Liver (tissue), 9 donors: Measurements from ENCODE around the gene BAIAP3. TPM values are rescaled to one million over a fixed set of nuclear protein-coding genes. Genes with fewer than 3 reads are reported as not detected.
"Not testable (repeated sequence)": the region's sequence is repeated elsewhere in the genome, so short reads cannot be mapped to it uniquely, and the experiment has no call there.

Source experiments
- DNase-seq: peaks from one replicate; pipeline ENCODE4 v3.0.0-alpha.2; 2017; ENCODE audit warnings: low spot score
- H3K27ac ChIP-seq, 2 donors: one replicate each; pipeline ENCODE4 v1.7.0; 2013; ENCODE audit warnings: inconsistent platforms in 2 of 2, low read length in 2 of 2, control low read depth in 1 of 2, low read depth in 1 of 2, mild to moderate bottlenecking in 1 of 2
- H3K27me3 ChIP-seq, 4 donors: one replicate each; pipeline versions ENCODE4 v1.6.1 to v1.7.0; 2013; ENCODE audit warnings: low read length in 3 of 4, inconsistent platforms in 1 of 4, mild to moderate bottlenecking in 1 of 4, moderate library complexity in 1 of 4; ENCODE audit not compliant: control insufficient read depth in 4 of 4, insufficient read depth in 4 of 4
- H3K36me3 ChIP-seq, 4 donors: one replicate each; pipeline versions ENCODE4 v1.6.1 to v1.7.0; 2013; ENCODE audit warnings: low read length in 3 of 4, mild to moderate bottlenecking in 3 of 4, low read depth in 1 of 4, moderate library complexity in 1 of 4; ENCODE audit not compliant: control insufficient read depth in 4 of 4, insufficient read depth in 3 of 4
- H3K4me1 ChIP-seq, 4 donors: one replicate each; pipeline versions ENCODE4 v1.6.1 to v1.7.0; 2013; ENCODE audit warnings: low read length in 3 of 4, mild to moderate bottlenecking in 3 of 4, moderate library complexity in 1 of 4; ENCODE audit not compliant: control insufficient read depth in 4 of 4, insufficient read depth in 4 of 4
- H3K4me3 ChIP-seq, 3 donors: one replicate each; pipeline versions ENCODE4 v1.6.1 to v1.7.0; 2013; ENCODE audit warnings: low read length in 3 of 3, control low read depth in 1 of 3, low read depth in 1 of 3, mild to moderate bottlenecking in 1 of 3
- H3K9ac ChIP-seq, 2 donors: one replicate each; pipeline ENCODE4 v1.7.0; 2013; ENCODE audit warnings: low read length in 2 of 2, mild to moderate bottlenecking in 2 of 2, moderate library complexity in 2 of 2, control low read depth in 1 of 2, low read depth in 1 of 2
- H3K9me3 ChIP-seq, 4 donors: one replicate each; pipeline versions ENCODE4 v1.6.1 to v1.7.0; 2013; ENCODE audit warnings: low read length in 3 of 4; ENCODE audit not compliant: control insufficient read depth in 4 of 4
- EGR1 ChIP-seq, 2 donors: IDR thresholded peaks; 2 replicates each; pipeline ENCODE4 v1.6.1; 2016 to 2018; ENCODE audit warnings: antibody characterized with exemption in 2 of 2, low read depth in 2 of 2
- GABPA ChIP-seq, 2 donors: IDR thresholded peaks in 1 of 2; conservative IDR thresholded peaks in 1 of 2; 2 replicates each; pipeline ENCODE4 v1.6.1; 2016; ENCODE audit warnings: antibody characterized with exemption in 2 of 2, mild to moderate bottlenecking in 1 of 2, moderate library complexity in 1 of 2
- HNF4A ChIP-seq, 2 donors: conservative IDR thresholded peaks; 2 replicates each; pipeline ENCODE4 v1.6.1; 2016; ENCODE audit warnings: antibody characterized with exemption in 2 of 2, mild to moderate bottlenecking in 2 of 2
- JUND ChIP-seq, 2 donors: IDR thresholded peaks; 2 replicates each; pipeline ENCODE4 v1.6.1; 2016; ENCODE audit warnings: antibody characterized with exemption in 2 of 2
- NR2F2 ChIP-seq: IDR thresholded peaks from 2 replicates; pipeline ENCODE4 v1.6.1; 2016; ENCODE audit warnings: antibody characterized with exemption
- RAD21 ChIP-seq, 2 donors: IDR thresholded peaks; 2 replicates each; pipeline ENCODE4 v1.6.1; 2016; ENCODE audit warnings: antibody characterized with exemption in 2 of 2, mild to moderate bottlenecking in 2 of 2
- RXRA ChIP-seq, 2 donors: IDR thresholded peaks; 2 replicates each; pipeline ENCODE4 v1.6.1; 2017 to 2018; ENCODE audit warnings: antibody characterized with exemption in 2 of 2, mild to moderate bottlenecking in 1 of 2
- SP1 ChIP-seq: IDR thresholded peaks from 2 replicates; pipeline ENCODE4 v1.6.1; 2018; ENCODE audit warnings: antibody characterized with exemption, mild to moderate bottlenecking
- TAF1 ChIP-seq: conservative IDR thresholded peaks from 2 replicates; pipeline ENCODE4 v1.6.1; 2016; ENCODE audit warnings: antibody characterized with exemption, mild to moderate bottlenecking
- YY1 ChIP-seq: IDR thresholded peaks from 2 replicates; pipeline ENCODE4 v1.6.1; 2016; ENCODE audit warnings: antibody characterized with exemption, mild to moderate bottlenecking
- WGBS: extraction: QIAGEN DNeasy Blood & Tissue Kit; methylation state at CpG from one replicate; pipeline ENCODE4 v1.1.7; 2013; 5-methylcytosine and 5-hydroxymethylcytosine counted together
- polyA plus RNA-seq, 2 donors: library from polyadenylated mRNA; stranded (reverse) in 1 of 2; unstranded in 1 of 2; fragments of 200-250 nt in 1 of 2; fragments of >200 nt in 1 of 2; fragmentation: Nextera tagmentation in 1 of 2; extraction: Ambion mirVana in 1 of 2; gene quantifications; one replicate each; pipeline versions ENCODE4 v1.2.1 to v1.2.3, GENCODE V29; 2013 to 2015
- total RNA-seq, 2 donors: library from RNA; depleted of rRNA; stranded (reverse); fragments of >200 nt; gene quantifications; one replicate each; pipeline ENCODE4 v1.2.3, GENCODE V29; 2014
- TF ChIP-seq, protein P1 (sequence below): IDR thresholded peaks from 2 replicates; pipeline ENCODE4 v1.6.1; 2016; ENCODE audit warnings: antibody characterized with exemption
- TF ChIP-seq, protein P2 (sequence below): fragments of 150-350 bp; IDR thresholded peaks from 2 replicates; pipeline ENCODE4 v1.5.1; 2017; ENCODE audit warnings: improper control_type of control experiment, low read depth, low read length; ENCODE audit not compliant: missing input control
- donor health status: healthy.
- donor health status: healthy.
- donor health status: healthy.
- donor health status: healthy.
- donor health status: healthy.

Gene BAIAP3
- total and polyA plus RNA-seq, 4 donors = 1.6 to 3.8 (median 2.6) TPM

DNA sequence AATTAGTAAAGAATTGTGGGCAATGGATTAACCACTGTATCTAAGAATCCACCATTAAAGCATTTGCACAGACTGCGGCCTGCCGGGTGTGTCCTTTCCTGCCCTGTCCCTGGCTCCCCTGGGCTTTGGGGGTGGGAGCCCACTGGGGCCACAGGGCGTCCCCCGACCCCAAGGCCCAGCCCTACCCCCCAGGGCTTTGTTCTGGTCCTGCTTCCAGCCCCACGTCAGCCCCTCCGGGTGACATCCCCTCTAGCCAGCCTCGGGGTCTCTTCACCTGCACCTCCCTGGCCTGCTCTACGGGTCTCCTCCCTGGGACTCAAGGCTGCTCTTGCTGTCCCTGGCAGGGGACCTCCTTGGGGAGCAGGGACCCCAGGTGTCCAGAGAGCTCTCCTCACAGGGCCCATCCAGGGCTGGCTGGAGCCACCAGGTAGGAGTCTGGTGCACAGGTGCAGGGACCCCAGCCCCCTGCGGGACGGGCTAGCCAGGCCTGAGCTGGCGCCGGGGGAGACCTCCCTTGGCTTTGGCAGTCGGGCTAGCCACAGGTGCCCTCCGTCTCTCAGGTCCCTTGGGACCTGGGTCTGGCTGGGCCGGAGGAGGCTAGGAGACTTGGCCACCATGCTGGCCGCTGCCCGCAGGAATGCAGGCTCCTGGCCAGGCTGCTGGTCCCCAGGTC is 6.4 kb upstream of the BAIAP3 start:
- no peak overlapping the region for H3K4me3 ChIP-seq
- H3K36me3 ChIP-seq = peaks cover 4 to 26% (median 10%) of the 10 kb centered on the region in 4 donors
- TF ChIP-seq, protein P1, sequence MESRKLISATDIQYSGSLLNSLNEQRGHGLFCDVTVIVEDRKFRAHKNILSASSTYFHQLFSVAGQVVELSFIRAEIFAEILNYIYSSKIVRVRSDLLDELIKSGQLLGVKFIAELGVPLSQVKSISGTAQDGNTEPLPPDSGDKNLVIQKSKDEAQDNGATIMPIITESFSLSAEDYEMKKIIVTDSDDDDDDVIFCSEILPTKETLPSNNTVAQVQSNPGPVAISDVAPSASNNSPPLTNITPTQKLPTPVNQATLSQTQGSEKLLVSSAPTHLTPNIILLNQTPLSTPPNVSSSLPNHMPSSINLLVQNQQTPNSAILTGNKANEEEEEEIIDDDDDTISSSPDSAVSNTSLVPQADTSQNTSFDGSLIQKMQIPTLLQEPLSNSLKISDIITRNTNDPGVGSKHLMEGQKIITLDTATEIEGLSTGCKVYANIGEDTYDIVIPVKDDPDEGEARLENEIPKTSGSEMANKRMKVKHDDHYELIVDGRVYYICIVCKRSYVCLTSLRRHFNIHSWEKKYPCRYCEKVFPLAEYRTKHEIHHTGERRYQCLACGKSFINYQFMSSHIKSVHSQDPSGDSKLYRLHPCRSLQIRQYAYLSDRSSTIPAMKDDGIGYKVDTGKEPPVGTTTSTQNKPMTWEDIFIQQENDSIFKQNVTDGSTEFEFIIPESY = no peak
- TF ChIP-seq, protein P2, sequence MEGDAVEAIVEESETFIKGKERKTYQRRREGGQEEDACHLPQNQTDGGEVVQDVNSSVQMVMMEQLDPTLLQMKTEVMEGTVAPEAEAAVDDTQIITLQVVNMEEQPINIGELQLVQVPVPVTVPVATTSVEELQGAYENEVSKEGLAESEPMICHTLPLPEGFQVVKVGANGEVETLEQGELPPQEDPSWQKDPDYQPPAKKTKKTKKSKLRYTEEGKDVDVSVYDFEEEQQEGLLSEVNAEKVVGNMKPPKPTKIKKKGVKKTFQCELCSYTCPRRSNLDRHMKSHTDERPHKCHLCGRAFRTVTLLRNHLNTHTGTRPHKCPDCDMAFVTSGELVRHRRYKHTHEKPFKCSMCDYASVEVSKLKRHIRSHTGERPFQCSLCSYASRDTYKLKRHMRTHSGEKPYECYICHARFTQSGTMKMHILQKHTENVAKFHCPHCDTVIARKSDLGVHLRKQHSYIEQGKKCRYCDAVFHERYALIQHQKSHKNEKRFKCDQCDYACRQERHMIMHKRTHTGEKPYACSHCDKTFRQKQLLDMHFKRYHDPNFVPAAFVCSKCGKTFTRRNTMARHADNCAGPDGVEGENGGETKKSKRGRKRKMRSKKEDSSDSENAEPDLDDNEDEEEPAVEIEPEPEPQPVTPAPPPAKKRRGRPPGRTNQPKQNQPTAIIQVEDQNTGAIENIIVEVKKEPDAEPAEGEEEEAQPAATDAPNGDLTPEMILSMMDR = no peak
- no peak for TF ChIP-seq GABPA (IDR thresholded peaks at IDR 0.05 in 1 of 2, conservative IDR thresholded peaks at IDR 0.05 in 1 of 2)
- TF ChIP-seq JUND (IDR thresholded peaks at IDR 0.05) = no peak
- TF ChIP-seq RXRA (IDR thresholded peaks at IDR 0.05) = no peak
- TF ChIP-seq TAF1 = no peak
- no peaks in the 10 kb centered on the region for H3K27me3 ChIP-seq
- DNase-seq = no peak
- H3K27ac ChIP-seq = no peak overlapping the region
- H3K9ac ChIP-seq = no peak overlapping the region
- peaks cover 0 to 3% (median 0%) of the 10 kb centered on the region in 4 donors for H3K9me3 ChIP-seq
- H3K4me1 ChIP-seq = peaks cover 1 to 8% (median 6%) of the 10 kb centered on the region in 4 donors
- 84% methylated on average over 17 of the region's 17 CpGs for WGBS

DNA sequence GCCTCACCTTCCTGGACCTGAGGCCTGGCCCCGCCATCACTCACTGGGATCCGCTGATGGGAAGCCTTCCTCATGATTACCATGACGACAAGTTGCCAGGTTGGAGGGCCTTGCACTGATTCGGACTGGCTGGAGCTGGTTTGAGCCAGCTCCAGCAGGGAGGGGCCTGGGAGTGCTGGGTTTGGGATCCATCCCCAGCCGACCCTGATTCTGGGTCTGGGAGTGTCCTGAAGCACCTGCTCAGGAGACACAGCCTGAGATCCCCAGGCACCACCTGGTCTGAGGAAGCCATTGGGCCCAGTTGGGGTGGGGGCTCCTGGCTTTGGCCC is 5.9 kb upstream of the BAIAP3 start:
- H3K9me3 ChIP-seq = peaks cover 0 to 3% (median 0%) of the 10 kb centered on the region in 4 donors
- no peak overlapping the region for H3K9ac ChIP-seq
- WGBS = 78% methylated on average over 5 of the region's 5 CpGs
- H3K27me3 ChIP-seq = no peaks in the 10 kb centered on the region
- H3K4me1 ChIP-seq = peaks cover 1 to 12% (median 7%) of the 10 kb centered on the region in 4 donors
- no peak overlapping the region for H3K27ac ChIP-seq
- DNase-seq = no peak
- TF ChIP-seq, protein P1 = no peak
- TF ChIP-seq RAD21 (IDR thresholded peaks at IDR 0.05) = no peak
- no peak for TF ChIP-seq YY1
- TF ChIP-seq HNF4A (conservative IDR thresholded peaks at IDR 0.05) = no peak
- TF ChIP-seq GABPA (IDR thresholded peaks at IDR 0.05 in 1 of 2, conservative IDR thresholded peaks at IDR 0.05 in 1 of 2) = no peak
- no peak for TF ChIP-seq NR2F2
- no peak for TF ChIP-seq TAF1
- TF ChIP-seq RXRA (IDR thresholded peaks at IDR 0.05) = no peak
- TF ChIP-seq EGR1 (IDR thresholded peaks at IDR 0.05; ENCODE audit: low read depth in 2 of 2) = no peak
- no peak for TF ChIP-seq SP1
- H3K4me3 ChIP-seq = no peak overlapping the region
- peaks cover 4 to 26% (median 10%) of the 10 kb centered on the region in 4 donors for H3K36me3 ChIP-seq

DNA sequence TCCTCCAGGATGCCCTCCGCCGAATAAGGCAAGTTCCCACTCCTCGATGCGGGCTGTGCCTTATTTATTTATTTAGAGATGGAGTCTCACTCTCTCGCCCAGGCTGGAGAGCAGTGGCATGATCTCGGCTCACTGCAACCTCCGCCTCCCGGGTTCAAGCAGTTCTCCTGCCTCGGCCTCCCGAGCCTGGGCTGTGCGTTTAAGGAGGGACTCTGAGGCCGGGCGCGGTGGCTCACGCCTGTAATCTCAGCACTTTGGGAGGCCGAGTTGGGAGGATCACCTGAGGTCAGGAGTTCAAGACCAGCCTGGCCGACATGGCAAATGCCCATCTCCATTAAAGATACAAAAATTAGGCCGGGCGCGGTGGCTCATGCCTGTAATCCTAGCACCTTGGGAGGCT is 5.3 kb upstream of the BAIAP3 start:
- Histone ChIP-seq H3K4me1 (peaks cover 1 to 12% (median 8%) of the 10 kb centered on the region in 4 donors), H3K36me3 (peaks cover 4 to 25% (median 10%) of the 10 kb centered on the region in 4 donors)
- H3K4me3 ChIP-seq, H3K9me3 ChIP-seq, H3K27me3 ChIP-seq, DNase-seq, H3K9ac ChIP-seq, H3K27ac ChIP-seq: not testable (repeated sequence)
- 90% methylated on average over 20 of the region's 20 CpGs for WGBS

DNA sequence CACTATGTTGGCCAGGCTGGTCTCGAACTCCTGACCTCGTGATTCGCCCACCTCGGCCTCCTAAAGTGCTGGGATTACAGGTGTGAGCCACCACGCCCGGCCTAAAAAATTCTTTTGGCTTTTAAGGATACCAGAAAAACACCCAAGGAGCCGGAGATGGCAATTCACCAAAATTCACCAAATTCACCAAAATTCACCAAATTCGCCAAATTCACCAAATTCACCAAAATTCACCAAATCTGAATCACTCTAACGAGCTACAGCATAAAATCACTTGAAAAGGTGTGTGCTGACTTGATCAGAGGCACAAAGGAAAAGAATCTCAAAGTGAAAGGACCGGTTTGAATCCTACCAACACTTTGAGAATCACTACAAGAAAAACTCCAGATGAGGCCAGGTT is 4.5 kb upstream of the BAIAP3 start:
- H3K9ac ChIP-seq, H3K4me3 ChIP-seq, DNase-seq, H3K9me3 ChIP-seq, H3K27ac ChIP-seq, H3K27me3 ChIP-seq: not testable (repeated sequence)
- Histone ChIP-seq H3K36me3 (peaks cover 0 to 17% (median 9%) of the 10 kb centered on the region in 4 donors), H3K4me1 (peaks cover 6 to 14% (median 10%) of the 10 kb centered on the region in 4 donors)
- WGBS = 91% methylated on average over 10 of the region's 10 CpGs
